ENCODE measurements around the gene CHST3.
"Not testable (repeated sequence)": the region's sequence is repeated elsewhere in the genome, so short reads cannot be mapped to it uniquely, and the experiment has no call there.

CHST3 gene

DNA sequence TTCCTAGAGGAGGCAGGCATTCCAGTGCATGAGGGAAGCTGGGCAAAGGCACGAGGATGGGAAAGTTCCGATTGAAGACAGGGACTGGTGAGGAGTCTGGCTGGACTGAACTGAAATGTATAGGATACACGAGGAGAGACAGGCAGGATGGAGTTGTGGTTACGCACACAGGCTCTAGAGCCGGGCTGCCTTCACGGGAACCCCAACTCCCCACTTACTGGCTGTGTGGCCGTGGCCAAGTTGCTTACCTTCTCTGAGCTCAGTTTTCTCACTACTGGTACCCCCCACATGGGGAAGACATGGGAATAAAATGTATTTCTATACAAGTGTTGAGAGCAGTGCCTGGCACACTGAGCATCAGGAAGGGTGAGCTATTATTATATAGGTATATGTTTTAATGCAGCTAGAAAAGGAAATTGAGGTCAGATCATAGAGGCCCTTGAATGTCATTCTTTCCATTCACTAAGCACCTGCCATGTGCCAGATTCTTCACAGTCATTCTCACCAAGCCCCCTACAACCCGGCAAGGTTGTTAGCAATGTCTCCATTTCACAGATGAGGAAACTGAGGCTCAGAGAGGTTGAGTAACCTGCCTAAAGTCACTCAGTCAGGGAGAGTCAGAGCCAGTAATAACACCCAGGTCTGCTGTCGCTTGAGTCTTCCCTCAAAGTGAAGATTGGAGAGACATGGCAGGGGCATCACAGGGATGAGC is 9.7 kb downstream of the CHST3 start:
- no peak for FAIRE-seq

DNA sequence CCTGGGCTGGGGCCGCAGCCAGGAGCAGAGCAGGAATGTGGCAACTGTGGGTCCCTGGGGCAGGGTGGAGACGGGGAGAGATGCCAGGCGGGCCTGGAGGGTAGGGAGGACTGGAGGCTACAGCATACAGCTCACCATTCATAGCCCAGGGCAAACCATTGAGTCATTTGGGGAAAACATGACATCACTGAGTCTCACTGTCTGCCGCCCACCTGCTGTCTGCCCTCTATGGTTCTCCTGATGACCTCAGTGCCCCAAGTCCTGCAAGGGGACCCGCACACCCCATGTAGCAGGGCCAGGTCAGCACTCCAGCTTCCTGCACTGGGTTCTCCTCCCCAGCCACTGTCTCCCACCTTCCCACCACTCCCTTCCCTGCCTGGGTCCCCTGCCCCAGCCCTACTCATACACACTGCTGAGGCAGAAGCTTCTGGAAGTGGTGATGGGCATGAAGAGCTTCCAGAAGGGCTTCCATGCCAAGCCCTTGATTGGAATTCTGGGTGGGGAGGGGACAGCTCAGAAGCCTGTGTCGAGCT is 10.4 kb downstream of the CHST3 start:
- FAIRE-seq, result no peak

DNA sequence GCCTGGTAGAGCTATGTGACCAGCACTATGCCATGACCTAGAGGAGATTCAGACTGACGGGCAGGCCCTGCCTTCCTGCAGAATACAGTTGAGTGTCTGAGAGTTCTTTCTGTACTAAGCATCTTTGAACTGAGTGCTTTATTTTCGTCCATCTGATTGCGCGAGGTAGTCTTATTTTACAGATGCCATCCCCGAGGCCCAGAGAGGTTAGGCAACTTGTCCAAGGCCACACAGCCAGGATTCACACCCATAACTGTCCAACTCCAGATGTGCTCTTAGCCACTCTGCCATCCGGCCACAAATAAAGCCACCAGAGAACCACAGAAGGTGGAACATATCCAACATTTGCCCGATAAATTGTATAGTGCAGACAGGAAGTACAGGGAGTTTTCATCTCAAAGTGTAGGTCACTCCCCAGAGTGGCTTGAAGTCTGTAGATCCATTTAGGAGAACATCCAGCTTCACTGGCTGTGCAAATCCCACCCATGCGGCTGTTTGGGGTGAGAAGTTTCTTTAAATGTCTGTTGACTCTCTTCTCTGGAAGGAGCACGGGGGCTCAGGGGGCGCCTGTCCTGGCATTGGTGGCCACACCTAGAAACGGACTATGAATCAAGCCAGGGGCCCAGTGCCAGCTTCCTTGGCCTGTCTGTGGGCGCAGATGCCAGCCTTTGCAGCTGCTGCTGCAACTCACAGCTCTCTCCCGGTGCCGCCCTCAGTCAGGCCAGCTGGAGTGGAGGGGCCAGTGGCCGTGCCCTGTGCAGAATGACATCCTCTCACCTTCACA is 11.1 kb downstream of the CHST3 start:
- FAIRE-seq, result no peak

DNA sequence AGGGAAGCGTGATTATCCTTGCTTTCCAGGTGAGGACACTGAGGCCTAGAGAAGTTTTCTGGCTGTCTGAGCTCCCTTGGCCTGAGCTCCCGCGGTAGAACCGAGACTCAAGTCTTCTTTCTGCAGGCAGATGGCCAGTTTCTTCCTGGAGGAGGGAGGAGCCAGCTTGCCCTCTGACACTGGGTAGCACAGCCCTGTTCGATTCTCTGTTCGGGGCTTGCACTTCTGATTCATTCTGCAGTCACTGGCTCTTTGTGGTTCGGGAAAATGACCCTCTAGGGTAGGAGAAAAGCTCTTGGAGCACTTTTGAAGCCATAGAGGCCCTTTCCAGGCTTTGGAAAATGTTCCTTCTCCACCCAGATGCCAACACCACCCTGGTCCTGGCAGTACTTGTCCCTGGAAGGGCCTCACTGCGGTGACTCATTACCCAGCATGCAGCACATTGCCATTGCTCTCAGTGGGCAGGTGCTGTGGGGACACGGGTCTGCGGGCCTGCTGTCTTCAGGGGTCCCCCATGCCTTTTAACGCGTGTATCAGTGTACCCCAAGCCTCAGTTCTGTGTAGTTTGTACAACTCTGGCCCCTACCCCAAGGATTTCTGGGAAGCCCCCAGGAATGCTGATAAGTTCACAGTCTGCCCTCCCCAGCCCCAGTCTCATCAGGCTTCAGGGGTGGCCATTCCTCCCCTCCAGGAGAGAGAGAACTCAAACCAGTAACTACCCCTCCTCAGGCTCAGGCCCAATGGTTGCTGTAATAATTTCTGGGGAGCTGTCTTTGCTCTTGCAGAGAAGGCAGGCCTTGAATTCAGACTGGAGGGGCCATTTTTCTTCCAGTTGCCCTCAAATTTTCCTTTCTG is 11.9 kb downstream of the CHST3 start:
- no peak for FAIRE-seq

DNA sequence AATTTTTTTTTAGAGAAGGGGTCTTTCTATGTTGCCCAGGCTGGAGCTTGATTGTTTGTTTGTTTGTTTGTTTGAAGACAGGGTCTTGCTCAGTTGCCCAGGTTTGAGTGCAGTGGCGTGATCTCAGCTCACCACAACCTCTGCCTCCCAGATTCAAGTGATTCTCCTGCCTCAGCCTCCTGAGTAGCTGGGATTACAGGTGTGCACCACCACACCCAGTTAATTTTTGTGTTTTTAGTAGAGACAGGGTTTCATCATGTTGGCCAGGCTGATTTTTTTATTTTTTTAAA is 13.4 kb downstream of the CHST3 start:
- not testable (repeated sequence) for FAIRE-seq

DNA sequence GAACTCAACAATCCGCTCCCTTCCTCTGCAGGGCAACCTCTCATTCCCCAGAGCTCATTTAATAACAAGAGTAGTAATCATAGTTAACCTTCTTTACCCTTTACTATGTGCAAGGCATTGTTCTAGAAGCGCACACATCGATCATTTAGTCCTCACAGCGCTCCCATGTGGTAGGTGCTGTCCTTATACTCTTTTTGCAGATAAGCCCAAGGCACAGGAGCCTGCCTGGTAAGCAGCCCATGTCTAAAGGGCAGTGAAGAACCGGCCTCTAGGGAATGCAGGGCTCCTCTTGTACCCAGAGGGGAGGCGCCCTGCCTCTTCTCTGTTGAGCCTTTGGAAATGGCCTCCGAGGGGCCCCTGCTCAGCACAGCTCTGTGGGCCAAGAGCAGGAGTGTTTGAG is 14.3 kb downstream of the CHST3 start:
- no peak for FAIRE-seq

DNA sequence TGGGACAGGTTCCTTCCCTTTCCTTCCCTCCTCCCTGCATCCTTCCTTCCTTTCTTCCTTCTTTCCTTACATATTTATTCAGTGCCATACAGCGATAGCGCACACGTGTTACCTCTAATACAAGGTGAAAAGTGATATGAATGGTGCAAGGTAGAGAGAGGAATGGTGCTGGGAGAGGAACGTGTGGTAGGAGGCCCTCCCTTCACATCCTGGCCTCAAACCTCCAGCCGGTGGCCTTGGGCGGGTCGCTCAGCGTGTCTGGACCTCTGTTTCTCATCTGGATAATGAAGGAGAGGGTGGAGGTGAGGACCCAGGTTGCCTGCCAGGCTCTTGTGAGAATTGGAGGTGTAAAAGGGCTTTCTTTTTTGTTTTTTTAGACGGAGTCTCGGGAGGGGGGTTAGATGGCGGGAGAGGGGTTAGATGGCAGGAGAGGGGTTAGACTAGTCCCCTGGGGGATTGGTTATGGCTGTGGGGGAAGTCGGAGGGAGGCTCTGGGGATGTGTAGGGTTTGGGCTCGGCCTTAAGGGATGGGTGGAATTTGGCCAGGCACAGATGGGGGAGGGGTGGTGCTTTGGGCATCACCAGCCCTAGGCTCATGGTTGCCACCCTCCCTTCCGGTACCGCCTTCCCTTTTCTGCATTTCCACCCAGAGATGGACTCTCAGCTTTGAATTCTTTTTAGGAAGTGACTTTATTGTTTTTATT is 14.9 kb downstream of the CHST3 start:
- no peak for FAIRE-seq

DNA sequence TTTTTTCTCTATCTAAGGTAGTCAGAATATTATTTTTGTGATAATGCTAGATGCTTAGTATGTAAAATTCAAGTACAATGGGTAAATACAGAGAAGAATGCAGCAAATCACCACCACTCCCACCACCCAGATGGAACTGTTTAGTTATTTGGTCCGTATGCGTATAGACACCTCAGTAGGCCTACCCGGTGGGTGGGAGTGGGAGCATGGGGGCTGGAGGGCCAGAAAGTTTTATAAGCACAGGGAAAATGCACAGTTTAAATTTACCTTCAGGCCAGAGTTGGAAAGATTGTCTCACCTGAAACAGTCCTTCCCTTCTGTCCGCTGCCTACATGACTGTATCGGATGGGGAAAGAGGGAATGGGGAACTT is 15.5 kb downstream of the CHST3 start:
- FAIRE-seq, result no peak

DNA sequence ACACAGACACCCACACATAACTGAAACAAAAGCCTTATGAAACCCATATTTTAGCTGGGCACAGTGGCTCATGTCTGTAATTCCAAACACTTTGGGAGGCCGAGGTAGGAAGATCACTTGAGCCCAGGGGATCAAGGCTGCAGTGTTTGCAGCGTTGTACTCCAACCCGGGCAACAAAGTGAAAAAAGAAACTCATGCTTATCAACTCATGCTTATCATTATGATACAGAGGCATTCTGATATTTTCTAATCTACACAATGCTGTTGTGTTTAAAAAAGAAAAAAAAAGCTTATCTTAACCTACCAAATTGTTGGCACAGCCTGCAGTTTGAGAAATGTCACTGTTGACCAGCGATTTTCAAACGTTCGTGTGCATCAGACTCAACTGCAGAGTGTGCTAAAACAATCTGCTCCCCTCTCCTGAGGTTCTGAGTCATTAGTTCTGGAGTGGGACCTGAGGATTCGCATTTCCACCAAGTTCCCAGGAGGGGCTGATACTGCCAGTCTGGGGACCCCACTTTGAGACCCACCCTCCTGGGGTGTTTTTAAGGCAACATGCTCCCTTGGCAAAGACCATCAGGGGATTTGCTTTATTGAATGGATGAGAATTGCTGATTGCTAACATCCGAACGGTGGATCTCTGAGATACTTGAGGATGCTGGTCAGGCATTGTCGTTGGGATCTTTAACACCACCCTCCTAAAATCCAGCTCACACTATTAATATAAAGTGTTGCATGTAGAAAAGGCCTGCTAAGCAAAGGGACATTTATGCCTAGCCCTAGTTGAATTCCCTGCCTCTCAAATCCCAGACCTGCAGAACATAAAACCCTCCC is 16.2 kb downstream of the CHST3 start:
- no peak for FAIRE-seq

DNA sequence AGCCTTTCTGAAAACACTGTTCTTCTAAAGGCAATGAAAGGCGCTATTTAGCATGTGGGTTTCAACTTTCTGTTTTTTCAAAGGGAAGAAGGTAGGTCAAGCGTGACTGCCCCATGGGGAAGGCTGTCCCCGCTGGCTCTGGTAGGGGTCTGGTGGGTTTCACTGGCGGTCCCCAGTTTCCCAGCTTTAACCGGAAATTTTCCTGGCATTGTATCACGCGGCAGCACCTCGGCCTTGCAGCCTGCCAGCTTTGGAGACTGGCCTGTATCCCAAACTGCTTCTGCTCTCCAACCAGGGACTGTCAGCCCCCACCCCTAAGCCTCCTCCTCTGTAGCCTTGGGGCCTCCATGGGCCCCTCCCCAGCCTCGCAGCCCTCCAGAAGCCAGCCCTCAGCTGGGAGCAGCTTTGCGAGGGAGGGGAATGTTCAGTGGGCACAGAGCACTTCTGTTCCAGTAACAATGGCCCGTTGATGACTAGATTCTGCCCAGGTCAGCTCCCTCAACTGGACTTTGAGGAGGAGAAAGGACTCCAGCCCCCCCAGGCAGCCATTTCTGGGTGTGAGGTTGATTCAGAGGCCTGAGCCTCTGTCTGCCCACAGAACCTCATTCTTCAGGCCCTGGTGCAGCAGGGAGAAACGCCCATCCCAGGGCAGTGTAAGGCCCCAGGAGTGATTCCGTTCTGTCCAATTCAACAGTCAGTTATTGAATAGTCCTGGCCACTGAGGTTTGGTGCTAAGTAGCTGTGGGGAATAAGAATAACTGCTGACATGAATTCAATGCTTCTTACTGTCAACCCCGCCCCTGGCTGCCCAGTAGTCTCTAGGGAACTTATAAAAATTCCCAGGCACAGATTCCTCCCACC is 17.1 kb downstream of the CHST3 start:
- FAIRE-seq, result no peak

DNA sequence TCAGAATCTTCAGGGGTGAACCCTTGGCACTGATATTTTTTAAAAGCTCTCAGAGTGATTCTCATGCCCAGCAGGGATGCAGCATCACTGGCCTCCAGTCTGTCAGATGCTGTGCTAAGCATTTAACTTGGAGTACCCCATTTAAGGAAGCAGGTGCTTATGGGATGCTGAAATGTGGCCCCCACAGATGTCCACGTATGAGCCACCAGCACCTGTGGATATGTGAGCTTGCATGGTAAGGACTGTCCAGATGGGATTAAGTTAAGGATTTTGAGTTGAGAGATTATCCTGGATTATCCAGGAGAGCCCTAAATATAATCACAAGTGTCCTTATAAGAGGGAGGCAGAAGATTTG is 17.7 kb downstream of the CHST3 start:
- no peak for FAIRE-seq

DNA sequence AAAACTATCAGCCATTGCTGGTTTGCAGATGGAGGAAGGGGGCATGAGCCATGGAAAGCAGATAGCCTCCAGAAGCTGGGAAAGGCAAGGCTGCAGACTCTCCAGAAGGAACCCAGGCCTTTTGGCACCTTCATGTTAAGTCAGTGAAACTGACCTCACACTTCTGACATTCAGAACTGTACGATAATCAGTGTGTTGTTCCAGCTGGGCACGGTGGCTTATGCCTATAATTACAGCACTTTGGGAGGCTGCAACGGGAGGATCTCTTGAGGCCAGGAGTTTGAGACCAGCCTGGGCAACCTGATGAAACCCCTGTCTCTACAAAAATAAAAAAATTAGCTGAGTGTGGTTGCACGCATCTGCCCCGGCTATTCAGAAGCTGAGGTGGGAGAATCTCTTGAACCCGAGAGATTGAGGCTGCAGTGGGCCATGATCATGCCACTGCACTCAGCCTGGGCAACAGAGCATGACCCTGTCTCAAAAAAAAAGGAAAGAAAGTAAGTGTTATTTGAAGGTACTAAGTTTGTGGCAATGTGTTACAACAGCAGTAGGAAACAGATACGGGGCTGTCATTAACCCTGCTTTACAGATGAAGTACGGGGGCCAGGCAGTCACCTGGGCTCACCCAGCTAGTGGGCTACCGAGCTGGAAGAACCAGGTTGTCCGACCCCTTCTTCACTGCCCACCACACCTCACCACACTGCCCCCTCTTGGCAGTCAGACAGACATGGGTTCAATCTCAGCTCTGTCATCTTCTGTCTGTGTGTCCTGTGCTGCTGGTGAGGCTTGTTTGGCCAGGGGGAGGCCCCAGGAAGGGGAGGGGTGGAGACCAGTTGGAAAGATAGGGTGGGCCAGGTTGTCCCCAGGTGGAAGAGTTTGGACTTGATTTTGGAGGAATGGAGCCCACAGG is 18.3 kb downstream of the CHST3 start:
- no peak for FAIRE-seq

DNA sequence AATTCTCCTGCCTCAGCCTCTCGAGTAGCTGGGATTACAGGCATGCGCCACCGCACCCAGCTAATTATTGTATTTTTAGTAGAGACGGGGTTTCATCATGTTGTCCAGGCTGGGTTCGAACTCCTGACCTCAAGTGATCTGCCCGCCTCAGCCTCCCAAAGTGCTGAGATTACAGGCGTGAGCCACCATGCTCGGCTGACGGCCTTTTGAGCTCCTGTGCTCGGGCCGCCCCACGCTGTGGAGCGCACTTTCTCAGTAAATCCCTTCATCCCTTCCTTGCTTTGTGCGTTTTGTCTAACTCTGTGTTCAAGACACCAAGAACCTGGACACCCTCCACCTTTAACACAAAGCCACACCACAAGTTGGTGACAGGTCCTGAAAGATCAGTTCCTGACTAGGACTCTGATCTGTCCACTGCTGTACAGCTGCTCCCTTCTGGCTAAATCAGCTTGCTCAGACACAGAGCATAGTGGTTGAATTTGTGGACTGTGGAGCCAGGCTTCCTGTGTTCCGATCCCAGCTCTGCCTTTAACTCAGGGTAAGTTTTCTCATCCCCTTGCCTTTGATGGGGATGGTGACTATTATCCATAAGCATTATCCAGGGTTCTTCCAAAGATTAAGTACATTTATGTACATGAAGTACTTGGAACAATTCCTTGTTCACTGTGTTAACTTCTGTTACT is 20.1 kb downstream of the CHST3 start:
- no peak for FAIRE-seq

DNA sequence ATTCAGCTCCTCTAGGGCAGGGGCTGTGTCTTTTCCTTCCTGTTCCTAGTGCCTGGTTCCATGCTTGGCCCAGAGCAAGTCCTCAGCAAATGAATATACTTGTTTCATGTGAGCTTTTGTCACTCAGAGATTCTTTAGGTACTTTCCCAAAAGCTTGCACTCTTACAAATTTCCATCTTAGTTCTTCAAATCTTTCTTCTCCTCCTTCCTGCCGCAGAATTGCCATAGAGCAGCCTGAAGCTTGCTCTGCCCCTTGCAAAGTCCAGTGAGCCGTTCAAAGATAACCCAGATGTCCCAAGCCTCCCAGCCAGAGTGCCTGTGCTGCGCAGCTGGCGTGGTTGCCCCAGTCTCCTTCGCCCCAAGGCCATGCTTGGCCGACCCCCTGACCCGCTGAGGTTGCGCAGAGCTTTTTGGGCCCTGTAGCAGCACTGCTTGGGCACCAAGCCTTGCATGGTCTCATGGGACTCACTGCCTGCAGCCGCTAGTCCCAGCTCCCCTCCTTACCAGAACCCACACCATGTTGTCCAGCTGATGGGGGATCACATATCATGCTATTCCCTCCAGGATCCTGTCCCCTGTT is 20.7 kb downstream of the CHST3 start:
- no peak for FAIRE-seq

DNA sequence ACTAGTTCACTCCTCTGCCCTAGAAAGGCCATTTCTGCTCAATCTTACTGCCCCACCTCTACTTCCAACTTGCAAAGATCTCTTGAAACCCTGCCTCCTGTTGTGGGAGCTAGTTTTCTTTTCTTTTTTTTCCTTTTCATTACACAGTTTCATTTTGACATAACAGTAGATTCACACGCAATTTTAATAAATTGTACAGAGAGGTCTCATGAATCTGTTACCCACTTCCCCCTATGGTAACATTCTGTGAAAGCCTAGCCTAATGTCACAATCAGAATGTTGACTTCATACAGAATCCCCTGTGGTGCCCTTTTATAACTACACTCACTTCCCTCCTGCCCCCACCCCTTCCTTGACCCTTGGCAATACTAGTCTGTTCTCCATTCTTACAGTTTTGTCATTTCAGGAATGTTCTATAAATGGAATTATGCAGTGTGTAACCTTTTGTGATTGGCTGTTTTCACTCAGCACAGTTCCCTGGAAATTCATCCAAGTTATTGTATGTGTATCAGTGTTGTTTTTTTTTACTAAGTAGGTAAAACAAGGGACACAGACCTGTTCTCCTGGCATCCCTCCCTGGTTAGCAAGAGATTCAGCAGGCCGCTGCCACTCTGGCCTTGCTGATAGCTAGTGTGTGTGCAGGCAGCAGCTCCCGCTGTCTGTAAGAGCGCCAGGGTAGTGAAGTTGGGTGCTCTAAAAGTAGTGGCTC is 21.5 kb downstream of the CHST3 start:
- FAIRE-seq, result no peak

DNA sequence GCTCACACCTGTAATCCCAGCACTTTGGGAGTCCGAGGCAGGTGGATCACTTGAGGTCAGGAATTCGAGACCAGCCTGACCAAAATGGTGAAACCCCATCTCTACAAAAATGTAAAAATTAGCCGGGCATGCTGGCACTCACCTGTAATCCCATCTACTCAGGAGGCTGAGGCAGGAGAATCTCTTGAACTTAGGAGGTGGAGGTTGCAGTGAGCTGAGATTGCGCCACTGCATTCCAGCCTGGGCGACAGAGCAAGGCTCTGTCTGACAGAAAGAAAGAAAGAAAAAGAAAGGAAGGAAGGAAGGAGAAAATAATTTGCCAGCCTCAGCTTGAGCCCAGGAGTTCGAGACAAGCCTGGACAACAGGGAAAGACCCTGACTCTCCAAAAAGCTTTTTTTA is 24.7 kb downstream of the CHST3 start:
- not testable (repeated sequence) for FAIRE-seq

DNA sequence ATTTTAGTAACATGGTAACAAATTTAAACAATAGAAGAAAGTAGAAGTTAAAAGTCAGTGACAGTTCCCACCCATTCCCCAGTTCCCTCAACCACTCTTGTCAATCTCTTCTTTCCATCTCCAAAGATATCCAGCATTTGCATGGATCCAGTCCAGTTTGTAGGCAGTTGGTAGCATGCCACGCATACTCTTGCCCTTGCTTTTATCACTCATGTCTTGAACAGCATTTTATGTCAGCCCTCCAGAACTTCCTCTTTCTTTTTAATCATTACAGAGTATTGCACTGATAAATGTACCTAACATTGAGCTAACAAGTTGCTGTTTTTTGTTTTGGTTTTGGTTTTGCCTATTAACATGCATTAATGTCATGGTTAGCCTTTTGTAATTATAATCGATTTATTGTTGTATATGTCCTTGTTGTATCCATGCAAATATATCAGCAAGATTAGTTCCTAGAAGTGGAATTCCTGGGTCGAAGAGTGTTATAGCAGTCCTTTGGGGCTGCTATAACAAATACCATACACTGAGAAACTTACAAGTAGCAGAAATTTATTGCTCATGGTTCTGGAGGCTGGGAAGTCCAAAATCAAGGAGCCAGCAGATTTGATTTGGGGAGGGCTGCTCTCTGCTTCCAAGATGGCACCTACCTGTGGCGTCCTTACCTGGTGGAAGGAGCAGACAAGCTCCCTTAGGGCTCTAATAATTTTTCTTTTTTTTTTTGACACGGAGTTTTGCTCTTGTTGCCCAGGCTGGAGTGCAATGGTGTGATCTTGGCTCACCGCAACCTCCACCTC is 25.7 kb downstream of the CHST3 start:
- FAIRE-seq, result no peak

All from colon (tissue), 2 donors.